Measurements from ENCODE around the gene TMEM267.
"Not testable (repeated sequence)": the region's sequence is repeated elsewhere in the genome, so short reads cannot be mapped to it uniquely, and the experiment has no call there.

Gene TMEM267, protein sequence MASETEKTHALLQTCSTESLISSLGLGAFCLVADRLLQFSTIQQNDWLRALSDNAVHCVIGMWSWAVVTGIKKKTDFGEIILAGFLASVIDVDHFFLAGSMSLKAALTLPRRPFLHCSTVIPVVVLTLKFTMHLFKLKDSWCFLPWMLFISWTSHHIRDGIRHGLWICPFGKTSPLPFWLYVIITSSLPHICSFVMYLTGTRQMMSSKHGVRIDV

DNA sequence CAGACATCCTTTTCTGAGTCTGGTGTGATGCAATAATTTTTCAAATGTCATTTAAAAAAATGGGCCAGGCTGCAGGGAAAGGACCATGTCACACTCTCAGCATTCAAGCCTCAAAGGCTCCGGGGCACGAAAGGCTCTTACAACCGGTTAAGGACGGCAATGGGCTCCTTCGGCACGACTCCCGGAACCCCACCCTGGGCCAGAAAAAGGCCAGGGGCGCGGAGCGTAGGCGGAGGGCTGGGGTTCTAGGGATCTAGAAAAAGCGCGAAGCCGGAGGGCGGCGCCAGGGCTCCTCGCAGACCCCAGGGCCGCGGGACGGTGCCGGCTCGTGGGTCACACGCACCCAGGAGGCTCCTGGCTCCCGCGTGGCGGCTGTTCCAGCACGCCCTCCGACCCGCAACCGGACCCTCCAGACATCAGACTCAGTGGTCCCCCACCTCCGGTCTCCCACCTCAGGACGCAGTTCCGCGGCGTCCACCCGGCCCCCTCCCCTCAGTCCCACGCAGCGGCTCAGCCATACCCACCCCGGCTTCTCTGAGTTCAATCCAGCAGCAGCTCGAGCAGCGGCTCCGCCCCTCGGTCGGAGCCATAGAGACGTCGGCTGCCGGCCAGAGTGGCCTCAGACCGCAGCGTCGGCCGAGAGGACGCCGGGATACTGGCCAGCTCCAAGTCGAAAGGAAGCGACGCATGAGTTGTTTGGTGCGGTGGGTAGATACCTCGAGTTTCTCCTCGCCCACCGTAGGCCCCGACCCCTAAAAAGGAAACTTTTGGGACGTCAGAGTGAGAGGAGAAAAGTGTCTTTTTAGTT, at the start of gene TMEM267:
Gene TMEM267 (minus strand): TSS at position 568 of the 808 bp plus-strand sequence. CDS start 29,896 bp downstream, outside the sequence.
- peak; percentile 98 for DNase-seq

DNA sequence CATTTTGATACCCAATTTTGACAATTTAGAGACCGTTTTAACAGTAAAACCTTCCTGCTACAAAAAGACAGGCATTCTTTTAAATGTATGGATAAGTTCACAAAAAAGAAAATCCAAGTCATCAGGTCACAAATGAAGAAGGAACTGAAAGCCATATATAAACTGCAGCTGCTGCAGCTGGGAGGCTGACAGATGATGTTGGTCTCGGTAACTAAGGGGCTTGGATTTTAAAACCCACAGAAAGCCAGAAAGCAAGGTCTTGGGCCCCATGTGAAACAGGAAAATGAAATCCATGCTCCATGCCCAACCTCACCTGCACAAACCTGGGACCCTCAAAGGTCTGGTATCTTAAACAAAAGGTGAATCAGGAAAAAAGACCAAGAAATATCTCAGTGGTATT, 47.0 kb upstream of the TMEM267 start:
- DNase-seq = no peak

DNA sequence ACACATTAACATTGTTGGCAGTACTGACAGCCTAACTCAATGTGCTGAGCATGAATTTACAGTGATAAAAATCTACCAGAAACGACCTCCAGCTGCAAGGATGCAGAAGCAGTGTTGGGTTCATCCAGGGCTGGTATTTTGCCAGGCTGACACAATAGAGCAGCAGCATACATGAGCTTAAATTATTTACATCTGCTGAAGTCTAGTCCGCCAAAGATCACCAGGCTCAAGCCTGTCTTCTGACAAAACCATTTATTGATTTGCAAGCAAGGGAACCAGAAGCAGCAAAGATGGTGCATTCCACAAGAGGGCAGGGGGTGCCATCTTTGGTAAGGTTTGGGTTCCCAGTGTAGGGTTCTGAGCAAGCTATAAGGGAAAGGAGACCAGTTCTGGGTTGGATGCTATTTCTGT, 40.0 kb upstream of the TMEM267 start:
- DNase-seq = no peak

DNA sequence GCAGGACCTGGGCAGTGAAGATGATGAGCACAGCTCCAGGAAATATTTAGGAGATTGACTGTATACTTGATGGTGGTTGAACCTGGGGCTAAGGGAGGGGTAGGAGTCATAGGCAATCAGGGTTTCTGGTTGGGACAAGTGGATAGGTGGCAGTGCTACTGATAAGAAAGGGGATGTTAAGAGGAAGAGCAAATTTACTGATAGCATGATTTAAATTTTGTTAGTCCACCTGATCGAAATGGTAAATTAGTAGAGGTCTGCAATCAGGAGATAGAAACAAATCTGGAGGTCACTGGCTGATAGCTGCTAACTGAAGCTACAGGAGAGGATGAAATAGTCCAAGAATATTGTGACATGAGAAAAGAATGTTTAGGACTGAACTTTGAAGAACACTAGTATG, 37.0 kb upstream of the TMEM267 start:
- no peak for DNase-seq

DNA sequence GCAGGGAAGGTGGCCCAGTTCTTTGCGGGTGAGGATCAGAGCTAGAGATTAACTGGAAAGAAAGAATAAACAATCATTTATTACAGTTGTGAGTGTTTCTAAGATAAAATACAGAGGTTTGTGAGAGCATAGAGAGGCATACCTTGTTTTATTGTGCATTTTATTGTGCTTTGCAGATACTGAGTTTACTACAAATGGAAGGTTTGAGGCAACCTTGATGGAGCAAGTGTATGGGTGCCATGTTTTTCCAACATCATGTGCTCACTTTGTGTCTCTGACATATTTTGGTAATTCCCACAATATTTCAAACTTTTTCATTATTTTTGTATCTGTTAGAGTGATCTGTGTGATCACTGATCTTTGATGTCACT, 32.0 kb upstream of the TMEM267 start:
- DNase-seq = no peak

DNA sequence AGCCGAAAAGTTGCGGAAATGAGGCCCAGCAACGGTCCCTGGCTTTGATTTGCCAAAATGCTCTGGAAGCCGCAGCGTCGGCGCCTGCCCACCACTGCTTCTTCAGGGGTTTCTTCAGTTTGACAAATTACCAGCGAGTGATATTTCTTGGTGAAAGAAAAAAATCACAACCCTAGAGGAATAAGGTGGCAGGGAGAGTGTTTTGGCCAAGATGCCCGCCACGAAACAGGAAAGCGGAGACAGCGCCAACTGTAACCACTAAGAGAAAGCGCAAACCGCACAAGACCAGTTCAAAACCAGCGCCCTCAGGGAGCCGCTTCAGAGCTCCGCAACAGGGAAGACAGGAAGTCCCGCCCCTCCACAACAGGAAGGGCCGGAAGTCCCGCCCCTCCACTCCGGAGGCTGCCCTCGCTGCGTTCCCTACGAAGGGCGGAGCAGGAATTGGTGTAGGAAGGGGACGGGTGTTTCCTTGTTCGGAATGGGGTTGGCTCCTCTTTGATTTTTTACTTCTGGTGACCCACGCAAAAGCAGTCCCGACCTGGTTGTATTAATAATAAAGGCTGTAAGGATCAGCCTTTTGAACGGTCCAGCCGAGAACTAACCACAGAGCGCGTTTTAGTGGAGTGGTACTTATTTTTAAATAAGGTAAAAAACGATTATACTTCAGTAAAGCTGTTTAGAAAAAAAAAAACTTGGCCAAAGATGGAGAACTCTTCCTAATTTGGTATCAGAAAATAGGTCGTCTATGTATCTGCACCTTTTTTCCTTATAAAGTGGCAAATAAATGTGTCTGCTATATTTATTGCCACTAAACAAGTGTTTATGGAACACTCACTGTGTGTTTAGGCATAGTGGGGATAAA, 31.4 kb upstream of the TMEM267 start, which contains the start of gene C5orf34:
Gene C5orf34 (minus strand): TSS at position 333 of the 862 bp plus-strand sequence. CDS start 5,809 bp downstream, outside the sequence.
- DNase-seq = peak; percentile 99

DNA sequence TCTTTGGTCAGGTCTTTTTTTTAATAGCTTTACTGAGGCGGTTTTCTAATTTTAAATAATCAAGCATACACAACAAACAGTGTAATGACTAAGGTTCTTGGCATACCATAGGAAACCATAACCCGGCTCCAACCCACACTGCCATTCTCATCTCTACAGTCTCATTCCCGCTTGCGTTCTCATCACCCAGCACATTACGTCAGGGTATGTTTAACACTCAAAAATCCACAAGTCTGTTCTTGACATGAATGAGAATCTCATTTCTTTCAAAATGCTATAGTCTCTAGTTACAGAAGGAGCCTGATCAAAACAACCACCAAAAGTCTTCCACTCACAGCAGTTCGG, 30.8 kb upstream of the TMEM267 start:
- DNase-seq = peak; percentile 83

DNA sequence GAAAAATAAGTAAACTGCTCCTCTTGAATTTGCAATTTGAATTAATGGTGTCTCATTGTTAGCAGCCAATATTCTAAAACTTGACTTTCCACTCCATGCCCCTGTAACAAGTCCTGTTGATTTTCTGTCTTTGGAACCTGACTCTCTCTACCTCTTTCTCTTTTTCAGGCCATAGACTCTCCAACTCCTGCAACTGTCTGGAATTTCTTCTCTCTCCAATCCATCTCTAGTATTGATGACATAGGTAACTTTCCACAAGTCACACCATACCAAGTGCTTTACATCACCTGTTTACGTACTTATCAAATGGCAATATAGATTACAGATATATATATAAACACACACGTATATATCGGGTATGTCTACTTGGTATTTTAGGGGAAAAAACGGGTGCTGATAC, 30.4 kb upstream of the TMEM267 start:
- DNase-seq = no peak

DNA sequence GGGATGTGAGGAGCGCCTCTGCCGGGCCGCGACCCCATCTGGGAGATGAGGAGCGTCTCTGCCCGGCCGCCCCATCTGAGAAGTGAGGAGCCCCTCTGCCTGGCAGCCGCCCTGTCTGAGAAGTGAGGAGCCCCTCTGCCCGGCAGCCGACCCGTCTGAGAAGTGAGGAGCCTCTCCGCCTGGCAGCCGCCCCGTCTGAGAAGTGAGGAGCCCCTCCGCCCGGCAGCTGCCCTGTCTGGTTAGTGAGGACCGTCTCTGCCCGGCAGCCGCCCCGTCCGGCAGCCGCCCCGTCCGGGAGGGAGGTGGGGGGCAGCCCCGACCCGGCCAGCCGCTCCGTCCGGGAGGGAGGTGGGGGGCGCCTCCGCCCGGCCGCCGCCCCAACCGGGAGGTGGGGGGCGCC, 27.4 kb upstream of the TMEM267 start:
- not testable (repeated sequence) for DNase-seq

DNA sequence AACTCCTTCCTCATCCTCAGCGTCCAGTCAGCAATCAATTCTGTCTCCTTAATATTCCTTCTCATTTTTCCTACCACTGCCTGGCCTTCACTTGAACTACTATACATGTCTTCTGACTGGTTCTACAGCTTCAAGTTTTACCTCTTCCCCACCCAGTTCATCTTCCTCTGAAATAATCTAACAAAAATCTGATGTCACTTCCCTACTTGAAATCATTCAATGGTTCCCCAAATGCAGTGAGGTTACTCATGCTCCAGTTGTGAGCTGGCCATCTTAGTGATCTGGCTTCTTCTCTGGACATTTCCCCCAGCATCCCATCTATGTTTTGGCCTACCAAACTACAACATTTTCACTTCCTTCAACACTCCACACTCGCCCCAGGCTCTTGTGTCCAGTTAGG, 14.9 kb upstream of the TMEM267 start:
- DNase-seq = no peak

DNA sequence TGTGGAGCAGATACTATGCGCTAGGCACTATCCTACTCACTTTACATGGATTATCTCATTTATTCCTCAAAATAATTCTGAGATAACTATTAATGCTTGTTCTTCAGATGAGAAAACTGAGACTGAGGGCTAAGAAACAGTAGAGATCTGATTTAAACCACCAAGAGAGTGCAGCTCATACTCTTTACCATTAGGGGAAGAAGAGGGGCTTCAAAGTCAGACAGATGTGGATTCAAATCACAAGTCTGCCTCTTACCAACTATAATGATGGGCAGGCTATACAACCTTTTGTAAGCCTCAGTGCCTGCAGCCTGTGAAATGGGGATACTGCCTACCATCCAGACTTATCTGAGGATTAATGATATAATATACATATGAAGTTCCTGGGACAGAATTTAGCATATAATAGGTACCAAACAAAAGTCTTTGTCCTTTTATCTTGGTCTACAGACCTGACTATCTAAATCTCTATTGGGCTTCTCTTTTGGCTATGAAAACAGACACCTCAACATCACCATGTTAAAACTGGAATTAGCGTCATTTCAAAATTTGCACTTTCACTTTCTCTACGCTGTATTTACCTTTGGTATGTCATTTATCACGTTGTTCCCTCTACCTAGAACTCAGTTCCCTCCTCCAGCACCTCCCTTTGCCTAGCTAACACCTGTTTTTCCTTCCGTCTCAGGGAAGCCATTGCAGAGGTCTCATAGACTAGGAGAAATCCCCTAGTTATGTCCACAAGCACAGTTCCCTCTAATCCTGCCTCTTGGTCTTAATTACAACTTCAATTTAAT, 13.8 kb upstream of the TMEM267 start:
- no peak for DNase-seq

DNA sequence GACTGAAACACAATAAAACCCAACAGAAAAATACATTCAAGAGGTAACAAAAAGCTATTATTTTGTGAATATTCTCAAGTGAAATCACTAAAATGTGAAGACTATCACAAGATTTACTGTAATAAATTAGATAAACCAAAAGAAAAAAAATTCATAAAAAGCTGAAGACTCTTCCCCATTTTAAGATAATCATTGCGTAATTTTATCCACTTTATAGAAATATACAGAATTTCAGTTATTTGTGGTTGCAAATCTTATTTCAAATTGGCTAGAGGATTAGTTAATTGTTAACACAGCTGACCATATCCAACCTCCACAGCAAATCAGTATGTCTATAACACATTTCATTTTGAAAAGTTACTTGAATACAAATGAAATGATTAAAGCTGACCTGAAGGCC, 7.7 kb upstream of the TMEM267 start:
- DNase-seq = no peak

DNA sequence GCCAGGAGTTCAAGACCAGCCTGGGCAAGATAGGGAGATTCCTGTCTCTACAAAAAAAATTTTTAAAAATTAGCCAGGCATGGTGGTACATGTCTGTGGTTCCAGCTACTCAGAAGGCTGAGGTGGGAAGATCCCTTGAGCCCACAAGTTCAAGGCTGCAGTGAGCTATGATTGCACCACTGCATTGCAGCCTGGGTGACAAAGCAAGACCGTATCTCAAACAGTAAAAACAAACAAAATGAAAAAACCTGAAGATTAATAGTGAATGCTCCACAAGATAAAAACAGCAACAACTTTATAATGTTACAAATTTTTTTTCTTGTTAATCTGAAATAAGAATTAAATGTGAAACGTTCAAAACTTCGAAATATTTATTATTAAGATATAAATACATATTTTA, 2.7 kb upstream of the TMEM267 start:
- no peak for DNase-seq

DNA sequence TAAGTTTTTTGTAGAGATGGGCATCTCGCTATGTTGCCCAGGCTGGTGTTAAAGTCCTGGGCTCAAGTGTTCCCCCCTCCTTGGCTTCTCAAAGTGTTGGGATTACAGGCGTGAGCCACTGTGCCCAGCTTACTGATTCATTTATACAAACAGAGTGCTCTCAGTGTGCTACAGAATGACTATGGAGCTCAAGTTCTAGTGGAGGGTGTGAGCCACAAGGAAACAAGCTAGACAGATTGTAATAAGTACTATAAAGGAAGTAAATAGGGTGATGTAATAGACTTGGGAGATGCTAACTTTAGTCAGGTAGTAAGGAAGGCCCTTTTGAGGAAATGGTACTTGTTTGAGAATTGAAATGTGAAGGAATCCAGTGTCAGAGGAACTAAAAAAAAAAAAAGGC, 1.7 kb upstream of the TMEM267 start:
- DNase-seq = no peak

DNA sequence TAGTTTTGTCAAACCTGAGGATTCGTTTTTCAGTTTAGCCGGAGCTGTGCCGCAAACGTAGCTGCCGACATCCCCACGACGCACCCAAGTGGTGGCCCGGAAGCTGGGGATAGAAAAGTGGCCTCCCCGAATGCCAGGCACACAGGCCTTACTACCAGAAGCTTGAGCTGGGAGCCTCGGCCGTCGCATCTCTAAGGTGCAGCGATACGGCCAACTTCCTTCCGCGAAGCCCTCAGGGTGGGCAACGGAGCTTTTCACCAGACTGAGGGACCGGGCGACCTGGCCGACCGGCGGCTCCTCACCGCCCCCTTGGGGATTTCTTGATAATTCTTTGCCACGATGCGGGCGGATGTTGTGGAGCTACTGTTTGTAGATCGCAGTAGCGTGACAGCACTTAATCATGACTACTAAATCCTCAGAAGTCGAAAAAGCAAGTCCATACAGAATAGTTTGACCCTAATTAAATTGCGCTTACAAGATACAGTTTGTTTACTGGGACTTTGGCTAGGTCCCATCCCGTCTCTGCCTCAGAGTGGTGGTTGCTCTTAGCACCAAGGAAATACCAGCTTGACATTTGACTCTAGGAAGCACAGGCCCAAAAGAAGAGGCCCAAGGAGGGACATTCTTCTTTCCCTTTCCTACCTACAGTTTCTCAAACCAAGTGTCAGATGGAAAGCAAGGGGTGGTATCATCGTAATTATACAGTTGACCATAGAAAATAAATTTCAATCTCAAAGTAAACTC, 613 bp upstream of the TMEM267 start:
- peak; percentile 96 for DNase-seq

DNA sequence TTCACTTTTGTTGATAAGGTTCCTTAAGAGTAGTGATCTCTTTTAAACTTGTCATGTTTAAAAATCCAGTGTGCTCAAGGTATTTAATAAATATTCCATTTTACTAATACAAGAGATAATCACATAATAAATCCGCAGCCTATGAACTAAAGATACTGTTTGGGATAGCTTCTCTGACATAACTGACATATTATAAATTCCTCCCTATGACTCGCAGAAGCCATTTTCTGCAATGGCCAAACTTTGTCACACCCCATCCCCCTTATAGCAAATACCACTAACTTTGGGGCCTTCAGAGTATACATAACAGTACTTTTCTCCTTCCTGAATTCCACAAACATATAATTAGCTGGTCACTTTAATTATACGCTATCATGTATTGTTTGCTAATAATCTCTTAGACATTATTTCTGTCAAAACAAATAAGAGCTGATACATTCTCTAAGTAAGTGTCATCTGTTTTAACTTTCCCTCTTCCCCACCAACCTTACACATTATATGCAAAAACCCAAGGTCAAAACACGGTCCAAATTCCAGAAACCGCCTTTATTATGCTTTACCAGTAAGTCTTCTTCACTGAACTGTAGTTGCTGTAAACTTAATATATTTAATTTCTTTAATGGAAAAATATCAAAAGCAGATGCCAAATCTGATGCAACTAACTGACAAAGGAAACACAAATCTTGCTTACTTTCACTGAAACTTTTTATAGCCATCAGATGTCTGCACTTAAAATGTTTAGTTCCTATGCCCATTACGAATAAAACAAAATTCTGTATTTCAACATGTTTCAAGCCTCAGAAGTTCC, 971 bp downstream of the TMEM267 start:
- DNase-seq = peak; percentile 56

DNA sequence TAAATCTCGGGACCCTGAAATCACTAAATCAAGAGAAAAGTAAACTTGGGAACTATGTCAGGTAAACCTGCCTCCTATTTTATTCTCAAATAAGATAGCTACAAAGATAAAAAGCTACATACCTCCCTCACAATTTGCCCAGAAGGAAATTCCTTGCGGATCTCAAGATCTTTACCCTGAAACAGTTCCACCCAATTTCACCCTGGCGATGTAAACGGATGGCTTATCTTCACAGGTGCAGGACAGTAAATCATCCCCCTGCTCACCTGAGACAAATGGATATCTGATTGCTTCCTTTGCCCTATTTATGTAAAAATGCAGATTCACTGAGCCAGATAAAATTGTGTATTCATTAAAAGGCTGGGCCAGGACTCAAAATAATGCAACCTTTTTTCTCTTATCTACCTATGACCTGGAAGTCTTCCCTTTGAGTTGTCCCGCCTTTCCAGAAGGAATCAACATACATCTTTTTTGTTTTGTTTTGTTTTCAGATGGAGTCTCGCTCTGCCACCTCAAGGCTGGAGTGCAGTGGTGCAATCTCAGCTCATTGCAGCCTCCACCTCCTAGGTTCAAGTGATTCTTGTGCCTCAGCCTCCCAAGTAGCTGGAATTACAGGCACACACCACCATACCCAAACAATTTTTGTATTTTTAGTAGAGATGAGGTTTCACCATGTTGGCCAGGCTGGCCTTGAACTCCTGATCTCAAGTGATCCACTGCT, 13.8 kb downstream of the TMEM267 start:
- DNase-seq = no peak

DNA sequence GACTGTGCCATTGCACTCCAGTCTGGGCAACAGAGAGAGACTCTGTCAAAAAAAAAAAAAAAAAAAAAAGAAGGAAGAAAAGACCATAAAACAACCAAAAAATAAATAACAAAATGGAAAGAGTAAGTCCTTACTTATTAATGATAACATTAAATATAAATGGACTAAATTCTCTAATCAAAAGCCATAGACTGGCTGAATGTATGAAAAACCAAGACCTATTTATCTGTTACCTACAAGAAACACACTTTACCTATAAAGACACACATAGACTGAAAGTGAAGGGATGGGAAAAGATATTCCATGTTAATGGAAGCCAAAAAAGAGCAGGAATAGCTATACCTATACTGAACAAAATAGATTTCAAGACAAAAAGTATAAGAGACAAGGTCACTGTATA, 16.6 kb downstream of the TMEM267 start:
- no peak for DNase-seq

DNA sequence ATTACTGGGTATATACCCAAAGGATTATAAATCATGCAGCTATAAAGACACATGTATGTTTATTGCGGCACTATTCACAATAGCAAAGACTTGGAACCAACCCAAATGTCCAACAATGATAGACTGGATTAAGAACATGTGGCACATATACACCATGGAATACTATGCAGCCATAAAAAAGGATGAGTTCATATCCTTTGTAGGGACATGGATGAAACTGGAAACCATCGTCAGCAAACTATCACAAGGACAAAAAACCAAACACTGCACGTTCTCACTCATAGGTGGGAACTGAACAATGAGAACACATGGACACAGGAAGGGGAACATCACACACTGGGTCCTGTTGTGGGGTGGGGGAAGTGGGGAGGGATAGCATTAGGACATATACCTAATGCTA, 18.2 kb downstream of the TMEM267 start:
- not testable (repeated sequence) for DNase-seq

DNA sequence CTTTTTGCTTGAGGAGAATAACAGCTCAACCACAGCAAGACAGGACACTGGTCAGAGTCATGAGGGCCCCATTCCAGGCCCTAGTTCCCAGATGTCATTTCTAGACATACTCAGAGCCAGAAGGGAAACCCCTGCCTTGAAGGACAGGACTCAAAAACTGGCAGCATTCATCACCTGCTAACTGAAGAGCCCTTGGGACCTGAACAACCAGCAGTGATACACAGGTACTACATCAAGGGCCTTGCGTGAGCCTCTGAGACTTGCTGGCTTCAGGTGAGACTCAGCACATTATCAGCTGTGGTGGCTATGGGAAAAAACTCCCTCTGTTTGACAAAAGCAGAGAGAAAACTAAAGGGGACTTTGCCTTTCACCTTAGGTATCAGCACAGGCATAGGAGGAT, 22.6 kb downstream of the TMEM267 start:
- DNase-seq = no peak

Data from NCI-H748 treated with DMSO at 0.1 percent for 48 hours (cell line).